Immature natural killer cell (primary cell): Measurements from ENCODE around the gene C1orf198. TPM values are rescaled to one million over a fixed set of nuclear protein-coding genes. Genes with fewer than 3 reads are reported as not detected.

Experiments used
- DNase-seq, 3 donors: peaks; one replicate each; pipeline ENCODE4 v3.0.0; 2022; ENCODE audit warnings: mixed read lengths in 1 of 3
- H3K27ac Mint-ChIP-seq, 6 donors: one replicate each; pipeline ENCODE4 v1.8.0; 2020; ENCODE audit warnings: mixed read lengths in 6 of 6, mild to moderate bottlenecking in 5 of 6, inconsistent platforms in 4 of 6, moderate library complexity in 3 of 6
- H3K27me3 Mint-ChIP-seq, 3 donors: one replicate each; pipeline ENCODE4 v1.8.0; 2020 to 2021; ENCODE audit warnings: low read depth in 3 of 3, mild to moderate bottlenecking in 3 of 3, mixed read lengths in 3 of 3, moderate library complexity in 3 of 3, inconsistent platforms in 1 of 3
- H3K36me3 Mint-ChIP-seq, 3 donors: one replicate each; pipeline ENCODE4 v1.8.0; 2020; ENCODE audit warnings: mixed read lengths in 3 of 3, inconsistent platforms in 2 of 3, mild to moderate bottlenecking in 2 of 3
- H3K4me1 Mint-ChIP-seq, 2 donors: one replicate each; pipeline ENCODE4 v1.8.0; 2020; ENCODE audit warnings: inconsistent platforms in 2 of 2, mild to moderate bottlenecking in 2 of 2, mixed read lengths in 2 of 2, moderate library complexity in 1 of 2
- H3K4me3 Mint-ChIP-seq, 5 donors: one replicate each; pipeline ENCODE4 v1.8.0; 2020; ENCODE audit warnings: mild to moderate bottlenecking in 5 of 5, mixed read lengths in 5 of 5, inconsistent platforms in 3 of 5, moderate library complexity in 3 of 5
- H3K9me3 Mint-ChIP-seq, 6 donors: one replicate each; pipeline ENCODE4 v1.8.0; 2020; ENCODE audit warnings: mild to moderate bottlenecking in 6 of 6, mixed read lengths in 6 of 6, inconsistent platforms in 4 of 6, moderate library complexity in 3 of 6
- polyA plus RNA-seq, 3 donors: library from polyadenylated mRNA; unstranded; fragments of 300-500 nt; fragmentation: Illumina TruSeq; gene quantifications; one replicate each; pipeline ENCODE4 v1.2.3, GENCODE V29; 2021

Gene C1orf198
- polyA plus RNA-seq, 3 donors from 2014 or later: 2.6 to 4.9 (median 4.8) TPM

- no peak for DNase-seq
- peaks cover 0 to 6% (median 5%) of the 10 kb centered on the region in 3 donors for H3K36me3 Mint-ChIP-seq
- H3K4me3 Mint-ChIP-seq: no peak overlapping the region
- no peaks in the 10 kb centered on the region for H3K4me1 Mint-ChIP-seq
- H3K27ac Mint-ChIP-seq: no peak overlapping the region
- peaks cover 6 to 23% (median 8%) of the 10 kb centered on the region in 3 donors for H3K27me3 Mint-ChIP-seq
- H3K9me3 Mint-ChIP-seq: peaks cover under 1 to 11% (median 7%) of the 10 kb centered on the region in 6 donors
These were observed 50.0 kb downstream of the C1orf198 start for GRCh38 chr1:230818367-230818766.

GRCh38 chr1:230816018-230816417, 52.3 kb downstream of the C1orf198 start:
- Mint-ChIP-seq H3K36me3 (peaks cover 5 to 11% (median 10%) of the 10 kb centered on the region in 3 donors), H3K27me3 (peaks cover 6 to 29% (median 8%) of the 10 kb centered on the region in 3 donors), H3K9me3 (peaks cover 5 to 23% (median 19%) of the 10 kb centered on the region in 6 donors), H3K4me3 (no peak overlapping the region), H3K4me1 (no peaks in the 10 kb centered on the region), H3K27ac (no peak overlapping the region)
- DNase-seq: no peak

- peaks cover 5 to 23% (median 19%) of the 10 kb centered on the region in 6 donors for H3K9me3 Mint-ChIP-seq
- H3K27me3 Mint-ChIP-seq: peaks cover 6 to 26% (median 8%) of the 10 kb centered on the region in 3 donors
- DNase-seq: no peak
- no peak overlapping the region for H3K27ac Mint-ChIP-seq
- peaks cover 5 to 11% (median 10%) of the 10 kb centered on the region in 3 donors for H3K36me3 Mint-ChIP-seq
- H3K4me1 Mint-ChIP-seq: no peaks in the 10 kb centered on the region
- H3K4me3 Mint-ChIP-seq: no peak overlapping the region
These were observed 53.2 kb downstream of the C1orf198 start for GRCh38 chr1:230814949-230815692.

- Mint-ChIP-seq H3K36me3 (peaks cover 5 to 11% (median 10%) of the 10 kb centered on the region in 3 donors), H3K4me1 (no peaks in the 10 kb centered on the region), H3K9me3 (peaks cover 5 to 23% (median 19%) of the 10 kb centered on the region in 6 donors), H3K27me3 (peaks cover 6 to 21% (median 8%) of the 10 kb centered on the region in 3 donors), H3K27ac (no peak overlapping the region), H3K4me3 (no peak overlapping the region)
- DNase-seq: no peak
These were observed 55.8 kb downstream of the C1orf198 start for GRCh38 chr1:230812568-230812967.

- Mint-ChIP-seq H3K36me3 (peaks cover 5 to 11% (median 10%) of the 10 kb centered on the region in 3 donors), H3K4me1 (no peaks in the 10 kb centered on the region), H3K27me3 (peaks cover 6 to 12% (median 6%) of the 10 kb centered on the region in 3 donors), H3K27ac (no peak overlapping the region), H3K9me3 (peaks cover 8 to 22% (median 18%) of the 10 kb centered on the region in 6 donors), H3K4me3 (no peak overlapping the region)
- DNase-seq: no peak
These were observed 58.9 kb downstream of the C1orf198 start for GRCh38 chr1:230809256-230809990.

GRCh38 chr1:230808281-230808872, 59.9 kb downstream of the C1orf198 start:
- Mint-ChIP-seq H3K9me3 (peaks cover 4 to 14% (median 12%) of the 10 kb centered on the region in 6 donors), H3K27me3 (peaks cover 0 to 6% (median 2%) of the 10 kb centered on the region in 3 donors), H3K4me3 (no peak overlapping the region), H3K36me3 (peaks cover 4 to 6% (median 5%) of the 10 kb centered on the region in 3 donors), H3K27ac (no peak overlapping the region), H3K4me1 (no peaks in the 10 kb centered on the region)
- DNase-seq: no peak

- no peak overlapping the region for H3K4me3 Mint-ChIP-seq
- no peaks in the 10 kb centered on the region for H3K4me1 Mint-ChIP-seq
- H3K9me3 Mint-ChIP-seq: peaks cover 2 to 7% (median 6%) of the 10 kb centered on the region in 6 donors
- H3K27ac Mint-ChIP-seq: no peak overlapping the region
- no peak for DNase-seq
- peaks cover 0 to 5% (median 3%) of the 10 kb centered on the region in 3 donors for H3K36me3 Mint-ChIP-seq
- peaks cover 0 to 5% (median 0%) of the 10 kb centered on the region in 3 donors for H3K27me3 Mint-ChIP-seq
These were observed 60.6 kb downstream of the C1orf198 start for GRCh38 chr1:230807561-230808280.

GRCh38 chr1:230807029-230807428, 61.3 kb downstream of the C1orf198 start:
- DNase-seq: no peak
- Mint-ChIP-seq H3K36me3 (no peaks in the 10 kb centered on the region), H3K27me3 (peaks cover 0 to 5% (median 1%) of the 10 kb centered on the region in 3 donors), H3K4me1 (no peaks in the 10 kb centered on the region), H3K27ac (no peak overlapping the region), H3K4me3 (no peak overlapping the region), H3K9me3 (peaks cover 0 to 4% (median under 1%) of the 10 kb centered on the region in 6 donors)

- peaks cover 0 to 4% (median 0%) of the 10 kb centered on the region in 6 donors for H3K9me3 Mint-ChIP-seq
- no peaks in the 10 kb centered on the region for H3K4me1 Mint-ChIP-seq
- no peaks in the 10 kb centered on the region for H3K36me3 Mint-ChIP-seq
- H3K4me3 Mint-ChIP-seq: no peak overlapping the region
- DNase-seq: no peak
- H3K27me3 Mint-ChIP-seq: peaks cover 2 to 3% (median 3%) of the 10 kb centered on the region in 3 donors
- H3K27ac Mint-ChIP-seq: no peak overlapping the region
These were observed 61.8 kb downstream of the C1orf198 start for GRCh38 chr1:230806552-230806951.

- DNase-seq: no peak
- H3K4me3 Mint-ChIP-seq: no peak overlapping the region
- peaks cover 0 to 4% (median 0%) of the 10 kb centered on the region in 6 donors for H3K9me3 Mint-ChIP-seq
- H3K27me3 Mint-ChIP-seq: peaks cover 0 to 8% (median 7%) of the 10 kb centered on the region in 3 donors
- H3K36me3 Mint-ChIP-seq: no peaks in the 10 kb centered on the region
- H3K4me1 Mint-ChIP-seq: no peaks in the 10 kb centered on the region
- no peak overlapping the region for H3K27ac Mint-ChIP-seq
These were observed 63.9 kb downstream of the C1orf198 start for GRCh38 chr1:230804396-230804795.

GRCh38 chr1:230800891-230801840, 67.2 kb downstream of the C1orf198 start:
- peaks cover 3 to 13% (median 7%) of the 10 kb centered on the region in 3 donors for H3K27me3 Mint-ChIP-seq
- H3K9me3 Mint-ChIP-seq: peaks cover 0 to 4% (median 0%) of the 10 kb centered on the region in 6 donors
- H3K27ac Mint-ChIP-seq: no peak overlapping the region
- H3K4me3 Mint-ChIP-seq: no peak overlapping the region
- H3K4me1 Mint-ChIP-seq: no peaks in the 10 kb centered on the region
- no peaks in the 10 kb centered on the region for H3K36me3 Mint-ChIP-seq
- DNase-seq: no peak

- Mint-ChIP-seq H3K27ac (no peak overlapping the region), H3K9me3 (no peaks in the 10 kb centered on the region), H3K4me1 (no peaks in the 10 kb centered on the region), H3K4me3 (no peak overlapping the region), H3K27me3 (peaks cover 3 to 13% (median 7%) of the 10 kb centered on the region in 3 donors), H3K36me3 (no peaks in the 10 kb centered on the region)
- DNase-seq: no peak
These were observed 69.8 kb downstream of the C1orf198 start for GRCh38 chr1:230798491-230798890.
